OCI-LY3 (cell line): Measurements from ENCODE around the gene EPAS1.
"Not testable (repeated sequence)": the region's sequence is repeated elsewhere in the genome, so short reads cannot be mapped to it uniquely, and the experiment has no call there.

Source experiments
- H2AFZ ChIP-seq: fragments of 200-600, 300-600 bp; shearing (Covaris generic); 2 replicates; pipeline ENCODE4 v1.6.0; 2014; ENCODE audit warnings: antibody characterized with exemption, low read depth, low read length
- H3K27ac ChIP-seq: fragments of 200-600, 300-600 bp; sonication (generic); 2 replicates; pipeline ENCODE4 v1.5.1; 2014; ENCODE audit warnings: mild to moderate bottlenecking, low read length, moderate library complexity, mixed read lengths
- H3K27me3 ChIP-seq: fragments of 200-600, 300-600 bp; sonication (generic); 2 replicates; pipeline ENCODE4 v1.6.1; 2014; ENCODE audit warnings: low read depth, low read length, mixed read lengths
- H3K36me3 ChIP-seq: fragments of 200-600, 300-600 bp; sonication (generic); replicated peaks from 2 replicates; pipeline ENCODE3; 2014; ENCODE audit warnings: low read depth, low read length, mixed read lengths
- H3K4me1 ChIP-seq: fragments of 300-600, 200-600 bp; sonication (generic); 2 replicates; pipeline ENCODE4 v1.6.1; 2014; ENCODE audit warnings: low read length, mixed read lengths
- H3K4me2 ChIP-seq: fragments of 200-600, 300-600 bp; sonication (generic); 2 replicates; pipeline ENCODE4 v1.6.1; 2014; ENCODE audit warnings: low read length, mixed read lengths
- H3K4me3 ChIP-seq: fragments of 300-600, 200-600 bp; sonication (generic); 2 replicates; pipeline ENCODE4 v1.5.1; 2014; ENCODE audit warnings: antibody characterized with exemption, mild to moderate bottlenecking, low read length, moderate library complexity
- H3K79me2 ChIP-seq: fragments of 300-600, 200-600 bp; shearing (Covaris generic); 2 replicates; pipeline ENCODE4 v1.6.1; 2014; ENCODE audit warnings: mild to moderate bottlenecking, low read length, mixed read lengths
- H3K9ac ChIP-seq: fragments of 300-600, 200-600 bp; shearing (Covaris generic); 2 replicates; pipeline ENCODE4 v1.6.0; 2014; ENCODE audit warnings: mild to moderate bottlenecking, low read length, moderate library complexity
- H3K9me3 ChIP-seq: fragments of 200-600, 300-600 bp; shearing (Covaris generic); 2 replicates; pipeline ENCODE4 v1.6.1; 2014; ENCODE audit warnings: low read length, mixed read lengths; ENCODE audit not compliant: insufficient read depth
- H4K20me1 ChIP-seq: fragments of 200-600, 300-600 bp; sonication (generic); 2 replicates; pipeline ENCODE4 v1.6.1; 2016; ENCODE audit warnings: low read length, mixed read lengths; ENCODE audit not compliant: insufficient read depth
- CTCF ChIP-seq: fragments of 200-600, 300-600 bp; sonication (generic); IDR thresholded peaks from 2 replicates; pipeline ENCODE4 v1.5.1; 2014; ENCODE audit warnings: antibody characterized with exemption, low read length, low read depth
- EZH2phosphoT487 ChIP-seq: fragments of 200-600 bp; shearing (Covaris generic); IDR thresholded peaks from 2 replicates; pipeline ENCODE4 v1.6.1; 2018; ENCODE audit warnings: antibody characterized with exemption, mixed run types, low read depth

EPAS1 gene

GRCh38 chr2:46394649-46395510 lies 97.7 kb downstream of the EPAS1 start:
- TF ChIP-seq EZH2phosphoT487 (no peak), CTCF (no peak)
- H3K36me3 ChIP-seq, result no peaks in the 10 kb centered on the region
- H3K4me3 ChIP-seq, result peak overlapping the region; percentile 9; the same call in 1 of the 2 replicates
- no peak overlapping the region for H3K9ac ChIP-seq
- H3K9me3 ChIP-seq, result no peaks in the 10 kb centered on the region
- H3K27me3 ChIP-seq, result 0 out of 2 replicates have a peak, but pooled peaks cover 6% of the 10 kb centered on the region
- H2AFZ ChIP-seq, result peak overlapping the region; percentile 58
- no peaks in the 10 kb centered on the region for H3K79me2 ChIP-seq
- H3K27ac ChIP-seq, result no peak overlapping the region
- peak overlapping the region; percentile 33 for H3K4me2 ChIP-seq
- peaks cover 27% of the 10 kb centered on the region for H3K4me1 ChIP-seq
- no peaks in the 10 kb centered on the region for H4K20me1 ChIP-seq

- not testable (repeated sequence) for H2AFZ ChIP-seq
These were observed 98.5 kb downstream of the EPAS1 start for GRCh38 chr2:46395730-46396129.

GRCh38 chr2:46400016-46400415 lies 102.8 kb downstream of the EPAS1 start:
- Histone ChIP-seq H4K20me1 (no peaks in the 10 kb centered on the region), H3K27ac (no peak overlapping the region), H3K9ac (no peak overlapping the region), H3K4me1 (peaks cover 6% of the 10 kb centered on the region), H3K4me3 (no peak overlapping the region), H3K4me2 (no peak overlapping the region), H3K79me2 (no peaks in the 10 kb centered on the region), H2AFZ (no peak overlapping the region), H3K36me3 (no peaks in the 10 kb centered on the region), H3K27me3 (peaks cover 9% of the 10 kb centered on the region; the same call in 1 of the 2 replicates), H3K9me3 (no peaks in the 10 kb centered on the region)
- TF ChIP-seq EZH2phosphoT487 (no peak), CTCF (no peak)

More at GRCh38 chr2:46395730-46396129, 98.5 kb downstream of the EPAS1 start:
- not testable (repeated sequence) for H3K9ac ChIP-seq, H3K4me3 ChIP-seq, H3K36me3 ChIP-seq, H3K27me3 ChIP-seq, H3K9me3 ChIP-seq, H4K20me1 ChIP-seq, H3K79me2 ChIP-seq, H3K4me2 ChIP-seq, H3K27ac ChIP-seq
- H3K4me1 ChIP-seq, result peaks cover 27% of the 10 kb centered on the region

- H3K9me3 ChIP-seq, result no peaks in the 10 kb centered on the region
- TF ChIP-seq EZH2phosphoT487, result no peak
- no peak for TF ChIP-seq CTCF
- H3K4me1 ChIP-seq, result no peaks in the 10 kb centered on the region
- no peaks in the 10 kb centered on the region for H4K20me1 ChIP-seq
- H3K27ac ChIP-seq, result no peak overlapping the region
- H3K4me3 ChIP-seq, result no peak overlapping the region
- no peaks in the 10 kb centered on the region for H3K36me3 ChIP-seq
- H3K4me2 ChIP-seq, result no peak overlapping the region
- no peaks in the 10 kb centered on the region for H3K79me2 ChIP-seq
- no peak overlapping the region for H3K9ac ChIP-seq
- H3K27me3 ChIP-seq, result peaks cover 9% of the 10 kb centered on the region; the same call in 1 of the 2 replicates
- no peak overlapping the region for H2AFZ ChIP-seq
These were observed 105.7 kb downstream of the EPAS1 start for GRCh38 chr2:46402874-46403273.
